HepG2 (cell line): ENCODE data around the gene NEU4. TPM values are rescaled to one million over a fixed set of nuclear protein-coding genes. Genes with fewer than 3 reads are reported as not detected.

ENCODE experiments used
- ELF4 ChIP-seq: sonication (generic); formaldehyde crosslinking; IDR thresholded peaks from 2 replicates; pipeline ENCODE4 v1.5.0; 2020; ENCODE audit warnings: missing genetic modification reagents, mild to moderate bottlenecking, moderate library complexity, borderline replicate concordance
- HHEX ChIP-seq: IDR thresholded peaks from 2 replicates; pipeline ENCODE4 v1.6.1; 2016; ENCODE audit warnings: control low read depth
- KLF13 ChIP-seq: sonication (generic); formaldehyde crosslinking; IDR thresholded peaks from 2 replicates; pipeline ENCODE4 v1.4.0; 2020; ENCODE audit warnings: mild to moderate bottlenecking, missing genetic modification reagents
- MED13 ChIP-seq: sonication (generic); formaldehyde crosslinking; IDR thresholded peaks from 2 replicates; pipeline ENCODE4 v1.5.0; 2020; ENCODE audit warnings: missing genetic modification reagents
- ONECUT2 ChIP-seq: sonication (generic); formaldehyde crosslinking; IDR thresholded peaks from 2 replicates; pipeline ENCODE4 v1.4.0; 2020; ENCODE audit warnings: missing genetic modification reagents
- SMARCC2 ChIP-seq: fragments of 450-650 bp; IDR thresholded peaks from 2 replicates; pipeline ENCODE4 v1.6.1; 2017; ENCODE audit warnings: antibody characterized with exemption, mild to moderate bottlenecking
- STAT6 ChIP-seq: sonication (generic); formaldehyde crosslinking; IDR thresholded peaks from 2 replicates; pipeline ENCODE4 v1.4.0; 2020; ENCODE audit warnings: missing genetic modification reagents, mild to moderate bottlenecking, borderline replicate concordance
- ZBTB1 ChIP-seq: sonication (generic); formaldehyde crosslinking; IDR thresholded peaks from 2 replicates; pipeline ENCODE4 v1.4.0; 2020; ENCODE audit warnings: missing genetic modification reagents, borderline replicate concordance
- ZFP91 ChIP-seq: sonication (generic); formaldehyde crosslinking; IDR thresholded peaks from 2 replicates; pipeline ENCODE4 v1.9.0; 2022; ENCODE audit warnings: missing genetic modification reagents, mild to moderate bottlenecking, borderline replicate concordance
- ZNF292 ChIP-seq: sonication (generic); formaldehyde crosslinking; IDR thresholded peaks from 2 replicates; pipeline ENCODE4 v1.8.1; 2022; ENCODE audit warnings: mild to moderate bottlenecking, low read depth, missing genetic modification reagents, borderline replicate concordance
- ZNF350 ChIP-seq: sonication (generic); formaldehyde crosslinking; IDR thresholded peaks from 2 replicates; pipeline ENCODE4 v1.4.0; 2020; ENCODE audit warnings: mild to moderate bottlenecking, low read depth, missing genetic modification reagents, borderline replicate concordance
- ZNF460 ChIP-seq: sonication (generic); formaldehyde crosslinking; IDR thresholded peaks from 2 replicates; pipeline ENCODE4 v1.5.1; 2020; ENCODE audit warnings: missing genetic modification reagents, mild to moderate bottlenecking, borderline replicate concordance
- polyA plus RNA-seq, 8 experiments: library from polyadenylated mRNA; depleted of rRNA in 3 of 8; stranded (reverse) in 7 of 8; unstranded in 1 of 8; fragments of >200 nt; fragmentation: Illumina TruSeq in 4 of 8; extraction: Trizol in 4 of 8; gene quantifications; 2 replicates each; pipeline versions ENCODE4 v1.2.1 to v1.2.3, GENCODE V29; 2011 to 2016; ENCODE audit warnings: low read depth in 4 of 8, missing spikeins in 1 of 8, mixed read lengths in 1 of 8; ENCODE audit not compliant: insufficient read depth in 1 of 8
- total RNA-seq, 5 experiments: library from RNA; depleted of rRNA; stranded (reverse); fragments of >200 nt; fragmentation: Illumina TruSeq; extraction: Trizol; gene quantifications; 2 replicates each; pipeline ENCODE4 v1.2.3, GENCODE V29; 2016; ENCODE audit warnings: low read depth in 1 of 5
- TF ChIP-seq, protein P1 (sequence below): sonication (generic); formaldehyde crosslinking; conservative IDR thresholded peaks from 2 replicates; pipeline ENCODE4 v1.8.1; 2023; ENCODE audit warnings: missing genetic modification reagents
- TF ChIP-seq, protein P2 (sequence below): sonication (generic); formaldehyde crosslinking; IDR thresholded peaks from 2 replicates; pipeline ENCODE4; 2020; ENCODE audit warnings: missing genetic modification reagents, mild to moderate bottlenecking, borderline replicate concordance
- TF ChIP-seq, protein P3 (sequence below): sonication (generic); formaldehyde crosslinking; IDR thresholded peaks from 2 replicates; pipeline ENCODE4 v1.4.0; 2020; ENCODE audit warnings: missing genetic modification reagents
- TF ChIP-seq, protein P4 (sequence below): sonication (generic); formaldehyde crosslinking; IDR thresholded peaks from 2 replicates; pipeline ENCODE4 v1.4.0; 2020; ENCODE audit warnings: mild to moderate bottlenecking, missing genetic modification reagents

Gene NEU4
- total and polyA plus RNA-seq, 2 of the 13 experiments (the other 11 are each of a cell fraction or from before 2014, with no cell fraction given): 53.5 to 107 TPM

DNA sequence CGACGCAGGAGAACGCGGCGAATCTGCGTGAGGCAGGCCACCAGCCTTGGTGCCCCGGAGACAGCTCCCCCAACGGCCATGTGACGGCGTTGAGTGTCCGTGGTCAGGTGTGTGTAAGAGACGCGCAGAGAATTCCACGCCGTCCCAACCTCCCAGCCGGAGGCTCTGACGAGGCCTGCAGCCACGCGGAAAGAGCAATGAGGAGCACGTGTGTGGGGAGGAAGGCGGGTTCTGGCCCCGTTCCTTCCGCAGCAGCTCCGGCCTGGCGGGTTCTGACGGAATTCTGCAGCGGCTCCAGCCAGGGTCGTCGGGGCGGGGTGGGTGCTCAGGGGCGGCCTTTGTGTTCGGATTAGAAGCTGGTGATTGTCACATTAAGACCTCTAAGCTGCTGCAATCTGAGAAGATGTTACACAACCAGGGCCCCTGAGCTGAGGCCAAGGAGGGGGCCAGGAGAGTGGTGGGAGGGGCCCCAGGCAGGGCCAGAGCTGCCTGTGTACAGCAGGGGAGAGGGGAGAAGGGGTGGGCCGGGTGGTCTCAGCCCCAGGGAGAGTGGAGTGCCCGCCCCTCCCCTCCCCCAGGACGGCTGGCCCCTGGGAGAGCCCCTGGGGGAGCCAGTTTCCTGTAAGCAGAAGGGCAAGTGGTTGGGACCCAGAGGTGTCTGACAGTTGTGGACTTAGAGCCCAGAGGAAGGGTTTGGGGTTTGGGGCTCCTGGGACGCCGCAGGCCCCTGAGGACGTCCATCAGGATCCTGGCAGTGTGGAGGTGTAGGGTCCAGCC, 37.5 kb upstream of the NEU4 start (continued):
- TF ChIP-seq, protein P1, sequence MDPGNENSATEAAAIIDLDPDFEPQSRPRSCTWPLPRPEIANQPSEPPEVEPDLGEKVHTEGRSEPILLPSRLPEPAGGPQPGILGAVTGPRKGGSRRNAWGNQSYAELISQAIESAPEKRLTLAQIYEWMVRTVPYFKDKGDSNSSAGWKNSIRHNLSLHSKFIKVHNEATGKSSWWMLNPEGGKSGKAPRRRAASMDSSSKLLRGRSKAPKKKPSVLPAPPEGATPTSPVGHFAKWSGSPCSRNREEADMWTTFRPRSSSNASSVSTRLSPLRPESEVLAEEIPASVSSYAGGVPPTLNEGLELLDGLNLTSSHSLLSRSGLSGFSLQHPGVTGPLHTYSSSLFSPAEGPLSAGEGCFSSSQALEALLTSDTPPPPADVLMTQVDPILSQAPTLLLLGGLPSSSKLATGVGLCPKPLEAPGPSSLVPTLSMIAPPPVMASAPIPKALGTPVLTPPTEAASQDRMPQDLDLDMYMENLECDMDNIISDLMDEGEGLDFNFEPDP (CRISPR knock-in tag): no peak
- TF ChIP-seq HHEX (CRISPR knock-in tag): peak; percentile 4; the same call in 1 of the 2 replicates
- TF ChIP-seq ONECUT2 (CRISPR knock-in tag): no peak
- TF ChIP-seq, protein P2, sequence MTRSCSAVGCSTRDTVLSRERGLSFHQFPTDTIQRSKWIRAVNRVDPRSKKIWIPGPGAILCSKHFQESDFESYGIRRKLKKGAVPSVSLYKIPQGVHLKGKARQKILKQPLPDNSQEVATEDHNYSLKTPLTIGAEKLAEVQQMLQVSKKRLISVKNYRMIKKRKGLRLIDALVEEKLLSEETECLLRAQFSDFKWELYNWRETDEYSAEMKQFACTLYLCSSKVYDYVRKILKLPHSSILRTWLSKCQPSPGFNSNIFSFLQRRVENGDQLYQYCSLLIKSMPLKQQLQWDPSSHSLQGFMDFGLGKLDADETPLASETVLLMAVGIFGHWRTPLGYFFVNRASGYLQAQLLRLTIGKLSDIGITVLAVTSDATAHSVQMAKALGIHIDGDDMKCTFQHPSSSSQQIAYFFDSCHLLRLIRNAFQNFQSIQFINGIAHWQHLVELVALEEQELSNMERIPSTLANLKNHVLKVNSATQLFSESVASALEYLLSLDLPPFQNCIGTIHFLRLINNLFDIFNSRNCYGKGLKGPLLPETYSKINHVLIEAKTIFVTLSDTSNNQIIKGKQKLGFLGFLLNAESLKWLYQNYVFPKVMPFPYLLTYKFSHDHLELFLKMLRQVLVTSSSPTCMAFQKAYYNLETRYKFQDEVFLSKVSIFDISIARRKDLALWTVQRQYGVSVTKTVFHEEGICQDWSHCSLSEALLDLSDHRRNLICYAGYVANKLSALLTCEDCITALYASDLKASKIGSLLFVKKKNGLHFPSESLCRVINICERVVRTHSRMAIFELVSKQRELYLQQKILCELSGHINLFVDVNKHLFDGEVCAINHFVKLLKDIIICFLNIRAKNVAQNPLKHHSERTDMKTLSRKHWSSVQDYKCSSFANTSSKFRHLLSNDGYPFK (CRISPR knock-in tag): peak; percentile 64; the same call in 1 of the 2 replicates
- TF ChIP-seq ZBTB1 (CRISPR knock-in tag): no peak; the same call in 1 of the 2 replicates
- no peak for TF ChIP-seq MED13 (CRISPR knock-in tag)
- peak; percentile 84; the same call in 1 of the 2 replicates for TF ChIP-seq ZNF292 (CRISPR knock-in tag)
- no peak for TF ChIP-seq SMARCC2
- peak; percentile 75; the same call in 1 of the 2 replicates for TF ChIP-seq KLF13 (CRISPR knock-in tag)
- TF ChIP-seq STAT6 (CRISPR knock-in tag): no peak
- TF ChIP-seq ZNF350 (CRISPR knock-in tag): peak; percentile 88
- TF ChIP-seq, protein P3, sequence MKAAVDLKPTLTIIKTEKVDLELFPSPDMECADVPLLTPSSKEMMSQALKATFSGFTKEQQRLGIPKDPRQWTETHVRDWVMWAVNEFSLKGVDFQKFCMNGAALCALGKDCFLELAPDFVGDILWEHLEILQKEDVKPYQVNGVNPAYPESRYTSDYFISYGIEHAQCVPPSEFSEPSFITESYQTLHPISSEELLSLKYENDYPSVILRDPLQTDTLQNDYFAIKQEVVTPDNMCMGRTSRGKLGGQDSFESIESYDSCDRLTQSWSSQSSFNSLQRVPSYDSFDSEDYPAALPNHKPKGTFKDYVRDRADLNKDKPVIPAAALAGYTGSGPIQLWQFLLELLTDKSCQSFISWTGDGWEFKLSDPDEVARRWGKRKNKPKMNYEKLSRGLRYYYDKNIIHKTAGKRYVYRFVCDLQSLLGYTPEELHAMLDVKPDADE: 0 out of 2 replicates have a peak, but pooled peaks have one; percentile 22
- TF ChIP-seq ZNF460: no peak
- no peak for TF ChIP-seq ELF4 (CRISPR knock-in tag)
- TF ChIP-seq, protein P4, sequence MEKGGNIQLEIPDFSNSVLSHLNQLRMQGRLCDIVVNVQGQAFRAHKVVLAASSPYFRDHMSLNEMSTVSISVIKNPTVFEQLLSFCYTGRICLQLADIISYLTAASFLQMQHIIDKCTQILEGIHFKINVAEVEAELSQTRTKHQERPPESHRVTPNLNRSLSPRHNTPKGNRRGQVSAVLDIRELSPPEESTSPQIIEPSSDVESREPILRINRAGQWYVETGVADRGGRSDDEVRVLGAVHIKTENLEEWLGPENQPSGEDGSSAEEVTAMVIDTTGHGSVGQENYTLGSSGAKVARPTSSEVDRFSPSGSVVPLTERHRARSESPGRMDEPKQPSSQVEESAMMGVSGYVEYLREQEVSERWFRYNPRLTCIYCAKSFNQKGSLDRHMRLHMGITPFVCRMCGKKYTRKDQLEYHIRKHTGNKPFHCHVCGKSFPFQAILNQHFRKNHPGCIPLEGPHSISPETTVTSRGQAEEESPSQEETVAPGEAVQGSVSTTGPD: no peak
- peak; percentile 76 for TF ChIP-seq ZFP91
